ENCODE results near the gene ZNF232. TPM values are rescaled to one million over a fixed set of nuclear protein-coding genes. Genes with fewer than 3 reads are reported as not detected.
A peak's percentile ranks its signal among the peaks of the same experiment; 100 is the strongest.
"Not testable (repeated sequence)": the region's sequence is repeated elsewhere in the genome, so short reads cannot be mapped to it uniquely, and the experiment has no call there.

Gene ZNF232
- 5.4 and 6.8 TPM in 2 replicates for total RNA-seq (2014; rRNA removed; shearing (Covaris generic))

DNA sequence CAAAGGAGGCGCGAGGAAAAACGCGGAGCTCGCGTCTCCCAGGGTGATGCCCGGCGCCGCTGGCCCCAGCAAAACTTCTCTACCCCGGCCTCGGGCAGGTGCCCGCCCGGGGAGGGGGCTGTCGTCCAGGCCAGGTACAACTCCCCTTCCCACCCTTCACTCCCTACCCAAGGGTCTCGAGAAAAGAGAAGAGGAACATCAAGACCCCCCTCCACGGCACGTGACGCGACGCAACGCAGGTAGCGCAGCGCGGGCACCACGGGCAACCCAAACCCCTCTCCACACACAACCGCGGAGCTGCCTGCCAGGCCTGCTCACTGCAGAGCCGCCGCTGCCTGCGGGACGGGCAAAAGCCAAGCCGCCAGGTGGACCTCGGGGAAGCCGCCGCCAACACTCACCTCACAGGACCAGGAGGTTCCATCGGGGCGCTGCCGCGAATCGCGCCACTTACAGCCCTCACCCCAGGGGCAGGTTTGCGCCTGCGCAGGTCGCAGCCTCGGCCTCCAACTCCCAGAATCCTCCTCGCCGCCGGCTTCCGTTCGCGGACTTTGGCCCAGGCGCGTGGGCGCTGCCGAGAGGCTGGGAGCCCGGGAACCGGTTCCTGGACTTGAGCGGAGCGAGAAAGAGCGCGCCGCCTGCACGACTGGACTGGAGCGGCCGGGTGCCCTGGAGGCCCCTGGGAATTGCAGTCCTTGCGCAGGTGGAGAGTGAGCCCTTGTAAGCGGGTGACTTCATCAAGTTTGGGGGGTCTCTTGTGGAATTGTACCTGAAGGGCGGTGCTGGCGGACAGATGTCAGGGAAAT lies at the start of gene ZNF232:
Gene ZNF232, minus strand, starts transcription at position 477 of the 803 bp plus-strand sequence. Its CDS starts 56 bp downstream, at position 421.
- Histone ChIP-seq H3K4me3 (peak within 1 kb of the TSS; percentile 71), H3K9me3 (replicated peaks) (no peaks in the 10 kb centered on the region), H3K36me3 (no peaks in the 10 kb centered on the region; the same call in 1 of the 2 replicates), H3K4me1 (no peaks in the 10 kb centered on the region), H3K27me3 (no peaks in the 10 kb centered on the region), H3K27ac (peak within 1 kb of the TSS; percentile 32)
- DNase-seq: peak; percentile 80 to 82

GRCh38 chr17:5160702-5161101 lies 49.0 kb upstream of the ZNF232 start:
- H3K36me3 ChIP-seq; H3K27me3 ChIP-seq; H3K4me1 ChIP-seq; DNase-seq; H3K4me3 ChIP-seq; H3K9me3 ChIP-seq (replicated peaks); H3K27ac ChIP-seq: not testable (repeated sequence)

DNA sequence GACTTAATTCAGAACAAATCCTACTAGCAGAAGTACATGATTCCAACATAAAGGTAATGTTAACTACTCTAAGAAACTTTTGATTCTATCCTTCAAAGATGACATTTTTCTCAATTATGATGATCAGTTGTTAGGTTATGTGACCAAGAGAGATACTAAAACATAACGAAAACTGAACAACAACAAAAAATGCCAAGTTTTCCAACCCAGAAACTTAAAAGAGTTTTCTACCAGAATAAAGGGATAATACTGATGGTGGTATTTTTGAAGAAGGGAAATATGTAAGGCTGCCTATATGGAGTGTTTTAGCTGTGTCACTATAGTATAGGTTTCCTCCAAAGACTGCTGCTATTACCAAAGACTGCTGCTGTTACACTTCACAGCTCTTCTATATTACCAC lies 34.4 kb upstream of the ZNF232 start:
- H3K4me1 ChIP-seq; H3K9me3 ChIP-seq (replicated peaks); H3K36me3 ChIP-seq; H3K4me3 ChIP-seq; H3K27me3 ChIP-seq; DNase-seq; H3K27ac ChIP-seq: not testable (repeated sequence)

- H3K36me3 ChIP-seq; H3K27me3 ChIP-seq; H3K27ac ChIP-seq; H3K4me3 ChIP-seq; H3K9me3 ChIP-seq (replicated peaks); H3K4me1 ChIP-seq; DNase-seq: not testable (repeated sequence)
Observed at GRCh38 chr17:5142877-5143276, 31.2 kb upstream of the ZNF232 start.

GRCh38 chr17:5139458-5139732 lies 27.7 kb upstream of the ZNF232 start:
- H3K9me3 ChIP-seq (replicated peaks): no peaks in the 10 kb centered on the region
- H3K36me3 ChIP-seq: no peaks in the 10 kb centered on the region
- no peak for DNase-seq
- no peaks in the 10 kb centered on the region for H3K27me3 ChIP-seq
- no peaks in the 10 kb centered on the region for H3K4me1 ChIP-seq
- no peak overlapping the region for H3K27ac ChIP-seq
- no peak overlapping the region for H3K4me3 ChIP-seq

DNA sequence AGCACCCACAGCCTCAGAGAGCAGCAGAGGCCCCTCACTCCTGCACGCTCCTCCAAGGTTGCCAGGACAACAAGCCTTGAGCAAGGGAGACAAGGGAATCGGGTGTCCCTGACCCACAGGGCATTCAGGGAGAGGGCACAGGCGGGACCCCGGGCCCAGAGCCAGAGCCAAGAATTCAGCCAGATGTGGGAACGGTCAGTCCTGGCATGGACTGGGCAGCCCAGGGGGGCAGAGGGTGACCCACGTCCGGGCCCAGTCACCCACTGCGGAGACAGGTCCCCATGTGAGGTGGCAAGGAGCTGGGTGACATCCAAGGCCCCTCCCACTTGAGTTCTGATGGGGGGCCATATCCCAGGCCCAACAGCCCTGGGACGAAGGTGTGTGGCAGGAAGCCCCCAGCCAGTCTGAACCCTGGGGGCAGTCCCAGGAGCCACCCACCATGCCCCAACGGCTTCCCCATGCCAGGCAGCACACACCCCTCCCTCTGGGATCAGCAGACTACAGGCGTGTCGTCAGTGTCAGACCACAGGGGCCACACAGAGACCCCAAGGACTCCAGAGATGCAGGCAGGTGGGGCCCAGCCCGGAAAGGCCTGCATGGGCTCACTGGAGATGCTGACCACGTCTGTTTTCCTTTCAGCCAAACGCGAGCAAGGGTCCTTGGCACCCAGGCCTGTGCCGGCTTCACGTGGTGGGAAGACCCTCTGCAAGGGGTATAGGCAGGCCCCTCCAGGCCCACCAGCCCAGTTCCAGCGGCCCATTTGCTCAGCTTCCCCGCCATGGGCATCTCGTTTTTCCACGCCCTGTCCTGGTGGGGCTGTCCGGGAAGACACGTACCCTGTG lies 27.2 kb upstream of the ZNF232 start:
- H3K27me3 ChIP-seq: no peaks in the 10 kb centered on the region
- H3K4me1 ChIP-seq: no peaks in the 10 kb centered on the region
- H3K9me3 ChIP-seq (replicated peaks): no peaks in the 10 kb centered on the region
- H3K4me3 ChIP-seq: no peak overlapping the region
- no peak overlapping the region for H3K27ac ChIP-seq
- no peak for DNase-seq
- no peaks in the 10 kb centered on the region for H3K36me3 ChIP-seq

- not testable (repeated sequence) for H3K4me3 ChIP-seq; H3K9me3 ChIP-seq (replicated peaks); DNase-seq; H3K36me3 ChIP-seq; H3K4me1 ChIP-seq; H3K27me3 ChIP-seq; H3K27ac ChIP-seq
Observed at GRCh38 chr17:5138198-5138544, 26.5 kb upstream of the ZNF232 start.

- H3K9me3 ChIP-seq (replicated peaks); H3K36me3 ChIP-seq; H3K27ac ChIP-seq; DNase-seq; H3K4me3 ChIP-seq; H3K27me3 ChIP-seq; H3K4me1 ChIP-seq: not testable (repeated sequence)
Observed at GRCh38 chr17:5137511-5138197, 26.0 kb upstream of the ZNF232 start.

- not testable (repeated sequence) for H3K27ac ChIP-seq; H3K4me3 ChIP-seq; H3K27me3 ChIP-seq; H3K9me3 ChIP-seq (replicated peaks); DNase-seq; H3K4me1 ChIP-seq; H3K36me3 ChIP-seq
Observed at GRCh38 chr17:5136580-5137412, 25.1 kb upstream of the ZNF232 start.

DNA sequence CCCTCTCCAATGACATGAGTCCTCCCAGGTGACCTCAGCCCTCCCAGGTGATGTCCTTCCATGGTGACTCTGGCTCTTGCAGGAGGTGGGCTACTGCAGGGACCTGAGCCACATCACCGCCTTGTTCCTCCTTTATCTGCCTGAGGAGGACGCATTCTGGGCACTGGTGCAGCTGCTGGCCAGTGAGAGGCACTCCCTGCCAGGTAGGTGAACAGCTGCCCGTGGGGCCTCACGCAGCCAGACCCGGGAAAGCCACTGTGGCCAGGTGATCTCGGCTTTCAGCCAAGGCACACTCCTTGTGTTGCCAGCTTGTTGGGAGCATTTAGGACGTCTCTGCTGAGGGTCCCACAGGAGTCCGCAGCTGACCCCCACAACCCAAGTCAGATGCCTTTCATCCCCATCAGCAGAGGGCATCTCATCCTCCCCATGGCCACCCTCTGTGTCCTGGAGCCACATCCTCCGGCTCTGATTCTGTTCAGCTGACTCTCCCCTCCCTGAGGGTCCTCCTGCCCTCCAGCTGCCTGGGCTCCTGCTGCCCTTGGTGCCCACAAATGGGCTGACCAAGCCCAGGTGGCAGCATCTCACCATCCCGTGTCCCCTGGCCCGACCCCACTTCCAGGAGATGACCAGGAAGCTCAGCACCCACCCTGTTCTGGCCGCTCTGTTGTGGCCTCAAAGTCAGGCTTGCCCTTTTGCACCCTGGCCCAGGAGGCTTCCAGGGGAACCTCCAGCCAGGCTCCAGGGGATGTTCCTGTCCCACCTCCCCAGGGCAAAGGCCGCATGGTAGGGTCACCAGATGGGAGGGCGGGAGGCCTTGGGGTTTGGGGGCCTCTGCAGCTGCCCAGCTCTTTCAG lies 24.3 kb upstream of the ZNF232 start:
- Histone ChIP-seq H3K4me3 (no peak overlapping the region), H3K27me3 (no peaks in the 10 kb centered on the region), H3K9me3 (replicated peaks) (no peaks in the 10 kb centered on the region), H3K36me3 (no peaks in the 10 kb centered on the region), H3K27ac (no peak overlapping the region), H3K4me1 (no peaks in the 10 kb centered on the region)
- DNase-seq: no peak

- H3K27ac ChIP-seq; H3K9me3 ChIP-seq (replicated peaks); H3K27me3 ChIP-seq; DNase-seq; H3K36me3 ChIP-seq; H3K4me1 ChIP-seq; H3K4me3 ChIP-seq: not testable (repeated sequence)
Observed at GRCh38 chr17:5135131-5135712, 23.5 kb upstream of the ZNF232 start.

GRCh38 chr17:5134571-5134970 lies 22.9 kb upstream of the ZNF232 start:
- not testable (repeated sequence) for H3K9me3 ChIP-seq (replicated peaks); H3K27ac ChIP-seq; H3K27me3 ChIP-seq; H3K4me1 ChIP-seq; H3K4me3 ChIP-seq; H3K36me3 ChIP-seq; DNase-seq

DNA sequence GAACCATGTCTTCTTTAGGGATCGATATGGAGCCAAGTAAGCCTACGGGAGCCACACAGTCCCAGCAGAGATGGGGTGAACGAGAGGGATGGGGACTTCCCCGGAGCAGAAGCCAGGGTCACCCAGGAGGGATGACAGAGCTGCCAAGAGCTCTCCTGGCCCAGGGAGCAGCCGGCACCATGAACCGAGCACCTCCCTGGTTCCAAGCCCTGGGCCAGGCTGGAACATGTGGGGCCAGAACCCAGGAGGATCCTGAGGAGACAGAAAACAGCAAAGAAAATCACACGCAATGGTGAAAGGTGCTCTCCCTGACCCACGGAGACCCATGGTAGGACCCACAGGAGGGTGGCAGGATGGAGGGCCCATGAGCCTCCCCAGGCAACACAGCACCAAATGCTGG lies 22.3 kb upstream of the ZNF232 start:
- H3K4me1 ChIP-seq; H3K4me3 ChIP-seq; DNase-seq; H3K36me3 ChIP-seq; H3K27ac ChIP-seq; H3K27me3 ChIP-seq; H3K9me3 ChIP-seq (replicated peaks): not testable (repeated sequence)

GRCh38 chr17:5133311-5133710 lies 21.6 kb upstream of the ZNF232 start:
- DNase-seq: no peak
- Histone ChIP-seq H3K4me3 (no peak overlapping the region), H3K36me3 (no peaks in the 10 kb centered on the region), H3K27me3 (no peaks in the 10 kb centered on the region), H3K9me3 (replicated peaks) (no peaks in the 10 kb centered on the region), H3K4me1 (no peaks in the 10 kb centered on the region), H3K27ac (no peak overlapping the region)

Data from SJCRH30 (cell line).